ENCODE results near the gene LEO1.
A peak's percentile ranks its signal among the peaks of the same experiment; 100 is the strongest.

LEO1 gene

GRCh38 chr15:51926809-51927208 lies 44.8 kb downstream of the LEO1 start:
- DNase-seq = no peak

- no peak for DNase-seq
Measured at GRCh38 chr15:51924156-51925068, 47.2 kb downstream of the LEO1 start.

- DNase-seq = no peak
Measured at GRCh38 chr15:51917493-51917892, 54.1 kb downstream of the LEO1 start.

- no peak for DNase-seq
Measured at GRCh38 chr15:51912528-51912927, 59.0 kb downstream of the LEO1 start.

- DNase-seq = no peak
Measured at GRCh38 chr15:51909584-51909983, 62.0 kb downstream of the LEO1 start.

- peak in 1 of 3 donors; percentile 25 for DNase-seq
Measured at GRCh38 chr15:51908316-51908715, 63.3 kb downstream of the LEO1 start.

- peak in 2 of 3 donors; percentile 5 to 30 for DNase-seq
Measured at GRCh38 chr15:51907136-51907862, 64.3 kb downstream of the LEO1 start.

GRCh38 chr15:51904931-51905330 lies 66.6 kb downstream of the LEO1 start:
- DNase-seq = no peak

- DNase-seq = no peak
Measured at GRCh38 chr15:51904421-51904820, 67.2 kb downstream of the LEO1 start.

- no peak for DNase-seq
Measured at GRCh38 chr15:51889486-51889885, 82.1 kb downstream of the LEO1 start.

GRCh38 chr15:51888593-51889195 lies 82.9 kb downstream of the LEO1 start:
- DNase-seq = peak; percentile 33 to 74 (median 64)

All from suppressor macrophage treated with lipopolysaccharide for 1 hour (primary cell).